Measurements from ENCODE around the gene ERG28.
"Not testable (repeated sequence)": the region's sequence is repeated elsewhere in the genome, so short reads cannot be mapped to it uniquely, and the experiment has no call there.

ERG28 gene

DNA sequence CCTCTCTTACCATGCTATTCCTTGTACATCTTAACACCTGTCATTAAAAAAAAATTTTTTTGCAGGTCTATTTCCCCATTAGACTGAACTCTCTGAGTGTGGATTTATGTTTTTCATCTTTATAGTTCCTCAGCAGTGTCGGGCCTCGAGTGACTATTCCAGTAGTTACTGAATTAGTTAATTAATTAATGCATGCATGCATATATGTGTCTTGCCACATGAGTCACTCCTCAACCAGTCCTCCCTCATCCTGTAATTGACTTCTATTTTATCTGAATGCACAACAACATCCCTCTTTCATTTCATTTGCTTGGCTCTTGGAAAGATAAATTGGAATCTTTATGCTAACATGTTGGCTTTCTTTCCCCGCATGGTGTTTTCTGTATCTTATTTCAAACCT is 35.6 kb downstream of the ERG28 start:
- DNase-seq (ENCODE audit: low spot score), result no peak

DNA sequence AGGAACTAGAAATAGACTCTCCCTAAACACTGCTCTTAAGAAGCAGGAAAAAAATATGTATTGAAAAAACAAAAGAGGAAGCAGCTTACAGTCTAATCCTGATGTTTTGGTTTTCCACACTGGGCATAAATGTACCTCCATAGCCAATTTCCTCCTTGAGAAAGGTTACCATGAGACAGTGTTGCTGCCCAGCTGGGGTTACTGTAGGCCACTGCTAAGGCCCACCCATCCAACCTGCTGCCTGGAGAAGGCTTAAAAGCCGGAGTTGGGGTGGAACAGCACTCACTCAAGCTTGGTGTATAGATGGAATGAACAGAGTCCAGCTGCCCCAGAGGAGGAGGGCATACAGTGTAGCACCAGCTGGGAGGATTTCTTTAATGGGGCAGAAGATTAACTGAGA is 41.1 kb downstream of the ERG28 start:
- DNase-seq (ENCODE audit: low spot score), result no peak

DNA sequence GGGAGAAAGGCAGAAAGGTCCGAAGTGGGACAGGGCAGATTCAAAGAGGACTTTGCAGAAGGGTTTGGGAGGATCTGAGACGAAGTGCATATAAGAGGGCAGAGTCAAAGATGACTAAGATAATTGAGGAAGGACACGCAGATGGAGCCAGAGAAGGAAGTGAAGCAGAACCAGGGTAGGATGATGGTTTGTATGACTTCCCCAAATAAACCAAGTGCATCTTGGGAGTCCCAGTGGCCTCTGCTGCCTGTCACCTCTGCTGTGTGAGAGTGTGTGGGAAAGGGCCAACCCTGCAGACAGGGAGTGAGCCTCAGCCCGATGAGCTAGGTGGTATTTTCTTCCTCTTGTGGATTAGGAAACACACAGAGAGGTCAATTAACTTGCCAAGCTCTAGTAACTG is 45.5 kb downstream of the ERG28 start:
- DNase-seq (ENCODE audit: low spot score), result no peak

DNA sequence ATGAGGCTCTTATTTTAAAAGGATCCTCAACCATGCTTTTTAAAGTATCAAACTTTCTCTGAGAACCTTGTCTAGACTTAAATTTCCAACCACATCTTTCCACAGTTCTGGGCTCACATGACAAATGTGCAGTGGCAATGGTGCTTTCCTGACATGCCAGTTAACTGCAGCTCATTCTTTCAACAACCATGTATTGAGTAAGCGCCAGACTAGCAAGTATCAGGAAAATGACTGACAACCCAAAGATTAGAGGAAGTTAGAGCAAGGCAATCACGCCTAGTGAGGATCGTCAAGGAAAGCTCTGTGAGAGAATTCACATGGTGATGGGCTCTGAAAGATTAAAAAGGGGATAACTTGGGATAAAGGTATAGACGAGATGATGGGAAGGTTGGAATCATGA is 46.5 kb downstream of the ERG28 start:
- DNase-seq (ENCODE audit: low spot score), result no peak

DNA sequence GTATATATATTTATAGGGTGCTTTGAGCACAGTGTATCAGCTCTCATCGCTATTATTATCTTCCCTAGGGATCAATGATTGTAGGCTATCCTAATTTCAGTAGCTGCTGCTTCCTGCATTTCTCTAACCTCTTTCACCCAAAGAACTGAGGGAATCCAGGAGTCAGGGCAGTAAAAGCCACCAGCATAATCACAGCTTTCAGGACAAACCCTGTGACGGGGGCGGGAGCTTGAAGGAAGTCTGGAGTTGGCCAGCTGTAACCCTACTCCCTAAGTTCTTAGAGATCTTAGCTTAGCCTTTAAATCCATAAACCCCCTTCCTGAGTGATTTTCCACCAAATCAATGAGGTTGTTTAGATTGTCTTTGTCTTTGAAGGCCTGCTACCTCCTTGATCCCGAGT is 48.5 kb downstream of the ERG28 start:
- no peak for DNase-seq (ENCODE audit: low spot score)

DNA sequence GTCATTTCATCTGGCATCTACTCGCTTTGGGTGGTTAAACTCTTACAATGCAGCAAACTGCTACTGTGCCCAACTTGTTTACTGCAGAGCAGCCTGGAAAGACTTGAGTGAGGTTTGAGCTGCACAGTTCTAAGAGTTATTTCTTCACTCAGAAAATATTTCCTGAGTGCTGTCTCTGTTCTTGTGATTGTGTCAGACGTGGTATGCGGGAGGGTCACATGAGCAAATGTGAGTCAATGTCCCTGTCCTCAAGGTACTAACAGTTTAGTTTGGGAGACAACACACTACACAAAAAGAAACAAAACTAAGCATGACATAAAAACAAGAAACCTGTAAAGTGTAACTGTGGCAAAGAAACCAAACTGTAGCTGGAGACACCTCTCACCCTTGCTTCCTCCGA is 49.8 kb downstream of the ERG28 start:
- DNase-seq (ENCODE audit: low spot score), result no peak

DNA sequence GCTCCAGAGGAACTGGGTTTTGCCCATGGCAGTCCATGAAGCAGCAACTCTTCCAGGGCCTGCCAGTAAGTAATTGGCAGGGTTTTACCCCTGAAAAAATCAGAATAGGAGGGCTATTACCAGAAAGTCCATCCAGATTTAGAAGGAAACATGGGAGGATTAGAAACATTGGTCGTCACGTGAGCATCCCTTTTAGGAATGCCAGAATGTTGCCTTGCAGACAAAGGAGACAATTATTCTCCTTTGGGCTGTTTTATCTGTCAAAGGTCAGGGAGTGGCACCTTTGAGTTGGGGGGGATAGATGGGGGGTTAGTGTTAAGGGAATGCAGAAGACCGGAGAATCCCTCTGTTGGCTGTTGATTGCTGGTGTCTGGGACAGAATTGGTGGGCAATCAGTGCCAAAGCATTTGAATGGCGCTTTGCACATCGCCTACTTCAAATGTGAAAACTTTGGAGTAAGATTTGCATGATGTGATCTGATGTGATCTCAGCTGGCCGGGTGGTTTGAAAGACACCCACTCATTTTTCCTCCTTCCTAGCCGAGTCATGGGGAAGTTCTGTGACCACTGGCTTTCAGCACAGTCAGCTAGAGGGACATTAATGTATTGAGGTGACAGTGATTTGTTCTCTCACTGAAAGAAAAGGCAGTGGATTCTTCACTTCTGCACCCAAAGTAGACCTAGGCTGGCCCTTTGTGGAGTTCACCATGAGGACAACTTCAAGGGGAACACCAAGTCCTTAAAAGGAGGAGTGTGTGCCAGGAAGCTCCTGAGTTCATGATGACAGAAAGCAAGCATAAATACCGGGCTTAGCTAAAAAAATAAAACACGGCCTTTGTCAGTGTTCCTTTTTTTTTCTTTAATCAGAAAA is 50.8 kb downstream of the ERG28 start:
- DNase-seq (ENCODE audit: low spot score), result peak; percentile 57

DNA sequence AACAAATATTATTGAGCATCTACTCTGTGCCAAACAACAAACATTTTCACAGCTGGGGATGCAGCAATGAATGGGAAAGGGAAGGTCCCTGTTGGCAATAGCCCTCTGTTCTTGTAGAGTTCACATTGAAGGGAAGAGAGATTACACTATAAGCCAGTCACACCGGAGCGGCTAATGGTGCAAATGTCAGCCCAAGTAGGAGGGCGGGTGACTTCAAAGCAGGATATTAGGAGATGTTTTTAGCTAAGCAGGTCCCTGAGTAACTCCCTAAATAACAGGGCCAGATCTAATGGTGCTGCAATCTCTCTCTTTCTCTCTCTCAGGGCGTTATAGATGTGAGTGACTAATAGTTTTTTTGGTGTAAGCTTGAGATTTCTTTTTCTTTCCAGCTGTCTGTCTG is 51.6 kb downstream of the ERG28 start:
- no peak for DNase-seq (ENCODE audit: low spot score)

DNA sequence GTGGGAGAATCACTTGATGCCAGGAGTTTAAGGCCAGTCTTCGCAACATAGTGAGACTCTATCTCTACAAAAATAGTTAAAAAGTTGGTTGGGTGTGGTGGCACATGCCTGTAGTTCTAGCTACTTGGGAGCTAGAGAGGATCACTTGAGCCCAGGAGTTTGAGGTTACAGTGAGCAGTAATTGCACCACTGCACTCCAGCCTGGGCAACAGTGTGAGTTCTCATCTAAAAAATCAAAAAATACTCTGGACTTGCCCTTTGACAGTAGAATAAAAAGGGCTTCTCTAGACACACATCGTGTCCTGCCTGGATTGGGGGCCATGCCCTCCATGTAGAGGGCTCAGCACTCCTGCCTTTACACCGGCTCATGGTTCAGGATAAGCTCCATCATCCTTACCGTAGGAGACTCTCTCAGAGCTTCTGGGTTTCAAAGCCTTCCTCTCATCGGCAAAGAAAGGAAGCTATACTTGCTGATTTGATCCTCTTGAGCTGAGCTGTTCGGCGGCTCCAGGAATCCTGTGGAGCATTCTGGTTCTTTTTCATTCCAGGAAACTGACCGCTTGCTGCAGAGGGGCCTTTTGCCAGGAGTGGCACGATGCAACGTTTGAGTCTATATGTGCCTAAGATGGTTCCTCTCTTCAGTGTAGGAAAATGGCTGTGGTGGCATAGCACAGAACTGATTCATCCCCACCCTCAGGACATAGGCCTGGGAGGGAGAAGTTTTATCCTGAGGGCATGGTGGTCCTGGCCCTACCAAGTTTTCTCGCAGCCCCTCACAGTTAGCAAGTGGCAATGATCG is 52.6 kb downstream of the ERG28 start:
- no peak for DNase-seq (ENCODE audit: low spot score)

DNA sequence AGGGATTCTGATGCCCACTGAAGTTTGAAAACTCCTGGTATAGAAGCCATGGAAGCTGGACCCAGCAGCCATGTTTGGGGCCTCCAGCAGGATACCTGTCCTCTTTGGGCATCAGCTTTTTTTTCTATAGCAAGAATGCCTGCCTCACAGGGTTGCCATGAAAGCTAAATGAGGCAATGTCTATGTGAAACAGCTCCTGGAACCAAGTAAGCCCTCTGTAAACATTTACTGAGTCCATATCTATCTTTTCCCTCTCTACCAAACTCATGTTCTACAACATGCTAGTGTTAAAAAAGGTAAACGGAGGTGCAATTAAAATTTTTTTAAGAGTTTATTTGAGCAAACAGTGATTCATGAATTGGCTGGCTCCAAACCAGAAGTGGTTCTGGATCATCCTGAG is 53.6 kb downstream of the ERG28 start:
- DNase-seq (ENCODE audit: low spot score), result no peak

DNA sequence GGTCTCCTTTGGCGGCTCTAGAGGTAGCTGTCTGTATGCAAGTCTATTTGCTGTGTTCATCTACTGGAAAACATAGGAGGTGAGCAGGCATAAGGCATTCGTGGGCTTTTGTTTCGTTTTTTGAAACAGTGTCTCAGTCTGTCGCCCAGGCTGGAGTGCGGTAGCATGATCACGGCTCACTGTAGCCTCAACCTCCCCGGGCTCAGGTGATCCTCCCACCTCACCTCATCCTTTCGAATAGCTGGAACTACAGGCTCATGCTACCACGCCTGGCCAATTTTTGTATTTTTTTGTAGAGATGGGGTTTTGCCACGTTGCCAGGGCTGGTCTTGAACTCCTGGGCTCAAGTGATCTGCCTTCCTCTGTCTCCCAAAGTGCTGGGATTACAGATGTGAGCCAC is 54.8 kb downstream of the ERG28 start:
- no peak for DNase-seq (ENCODE audit: low spot score)

DNA sequence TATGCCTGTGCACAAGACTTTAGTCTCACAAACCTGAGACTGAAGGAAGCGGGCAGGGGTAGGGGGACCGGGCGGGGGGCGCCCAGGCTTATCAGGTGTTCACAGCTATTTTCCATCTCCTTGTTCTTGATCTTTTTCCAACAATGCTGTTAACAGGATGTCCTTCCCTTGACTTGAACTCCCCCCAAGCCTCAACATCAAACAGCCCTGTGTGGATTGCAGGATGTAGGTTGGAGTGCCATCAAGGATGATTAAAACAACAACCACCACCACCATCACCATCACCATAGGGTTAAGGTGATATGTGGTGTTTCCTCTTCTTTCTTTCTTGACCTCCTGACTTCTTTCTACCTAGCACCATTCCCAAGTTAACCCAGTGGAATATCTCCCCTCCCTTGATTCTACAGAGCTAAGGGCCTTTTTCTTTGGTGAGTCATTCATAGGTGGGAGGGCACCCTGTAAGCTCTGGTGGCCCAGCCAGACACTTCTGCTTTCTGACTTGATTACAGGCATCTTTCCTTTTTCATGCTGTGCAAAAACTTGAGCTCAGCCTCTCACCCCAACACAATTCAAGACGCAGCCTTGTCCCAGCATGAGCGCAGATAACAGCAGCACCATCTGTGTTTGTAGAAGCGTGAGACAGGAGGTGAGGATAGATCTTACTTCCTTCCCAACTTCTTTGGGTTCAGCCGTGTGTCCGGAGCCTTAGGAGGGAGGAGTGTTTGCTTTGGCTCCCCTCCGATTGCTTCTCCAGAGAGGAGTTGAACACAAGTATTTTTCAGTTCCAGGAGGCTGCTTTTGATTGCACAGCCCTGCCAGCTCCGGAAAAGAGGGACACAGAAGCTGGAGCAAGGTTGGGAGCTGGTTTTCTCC is 55.5 kb downstream of the ERG28 start:
- no peak for DNase-seq (ENCODE audit: low spot score)

DNA sequence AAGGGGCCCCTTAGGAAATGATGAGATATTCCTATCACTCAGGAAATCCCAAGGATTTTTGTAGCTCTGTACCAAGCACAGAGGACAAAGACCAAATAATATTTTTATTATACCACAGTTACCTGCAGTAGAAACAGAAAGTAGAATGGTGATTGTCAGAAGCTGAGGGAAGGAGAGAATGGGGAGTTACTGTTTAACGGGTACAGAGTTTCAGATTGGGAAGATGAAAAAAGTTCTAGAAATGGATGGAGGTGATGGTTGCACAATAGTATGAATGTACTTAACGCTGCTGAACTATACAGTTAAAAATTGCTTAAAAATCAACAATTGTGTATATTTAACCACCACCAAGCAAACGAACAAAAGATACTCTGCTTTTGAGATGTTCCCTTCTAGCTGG is 58.2 kb downstream of the ERG28 start:
- DNase-seq (ENCODE audit: low spot score), result no peak

DNA sequence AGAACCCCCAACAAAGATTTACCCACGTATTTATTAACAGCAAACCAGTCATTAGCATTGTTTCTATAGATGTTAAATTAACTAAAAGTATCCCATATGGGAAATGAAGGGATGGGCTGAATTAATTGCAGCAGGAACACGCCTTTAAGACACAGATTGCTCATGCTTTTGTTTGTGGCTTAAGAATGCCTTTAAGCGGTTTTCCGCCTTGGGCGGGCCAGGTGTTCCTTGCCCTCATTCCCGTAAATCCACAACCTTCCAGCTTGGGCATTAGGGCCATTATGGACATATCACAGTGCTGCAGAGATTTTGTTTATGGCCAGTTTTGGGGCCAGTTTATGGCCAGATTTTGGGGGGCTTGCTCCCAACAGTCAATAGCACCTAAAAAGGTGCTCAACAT is 59.6 kb downstream of the ERG28 start:
- DNase-seq (ENCODE audit: low spot score), result not testable (repeated sequence)

DNA sequence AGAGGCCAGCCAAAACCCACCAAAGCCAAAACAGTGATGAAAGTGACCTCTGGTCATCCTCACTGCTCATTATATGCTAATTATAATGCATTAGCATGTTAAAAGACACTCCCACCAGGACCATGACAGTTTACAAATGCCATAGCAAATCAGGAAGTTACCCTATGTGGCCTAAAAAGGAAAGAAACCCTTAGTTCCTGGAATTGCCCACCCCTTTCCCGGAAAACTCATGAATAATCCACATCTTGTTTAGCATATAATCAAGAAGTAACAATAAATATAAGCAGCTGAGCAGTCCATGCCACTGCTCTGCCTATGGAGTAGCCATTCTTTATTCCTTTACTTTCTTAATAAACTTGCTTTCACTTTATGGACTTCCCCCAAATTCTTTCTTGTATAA is 60.6 kb downstream of the ERG28 start:
- DNase-seq (ENCODE audit: low spot score), result not testable (repeated sequence)
